B cell (primary cell): ENCODE measurements around the gene EEF1A2.

Experiments used
- CTCF ChIP-seq: fragments of 200-600 bp; IDR thresholded peaks from one replicate; pipeline ENCODE4 v1.8.0; 2022; ENCODE audit warnings: antibody characterized with exemption, mild to moderate bottlenecking
- EZH2 ChIP-seq: IDR thresholded peaks from 2 replicates; pipeline ENCODE4 v1.6.1; 2012; ENCODE audit warnings: borderline replicate concordance, low read depth, mild to moderate bottlenecking, moderate library complexity, low read length; ENCODE audit not compliant: insufficient read depth, poor library complexity, severe bottlenecking

GRCh38 chr20:63525185-63525584, 26.3 kb upstream of the EEF1A2 start:
- TF ChIP-seq CTCF (no peak), EZH2 (no peak)
